Parathyroid adenoma (tissue), 2 donors: ENCODE results near the gene HIBADH.

ENCODE experiments used
- H2AFZ ChIP-seq: fragments of 300-600 bp; sonication (generic); one replicate; pipeline ENCODE4 v1.7.0; 2017; ENCODE audit warnings: antibody characterized with exemption, mild to moderate bottlenecking
- H3K27ac ChIP-seq: fragments of 300-600 bp; sonication (generic); one replicate; pipeline ENCODE4 v1.7.0; 2017
- H3K27me3 ChIP-seq: fragments of 300-600 bp; sonication (generic); one replicate; pipeline ENCODE4 v1.7.0; 2017; ENCODE audit warnings: low read length; ENCODE audit not compliant: control insufficient read depth, insufficient read depth
- H3K36me3 ChIP-seq: fragments of 300-600 bp; sonication (generic); one replicate; pipeline ENCODE4 v1.7.0; 2017; ENCODE audit warnings: low read length; ENCODE audit not compliant: control insufficient read depth, insufficient read depth
- H3K4me1 ChIP-seq: fragments of 300-600 bp; sonication (generic); one replicate; pipeline ENCODE4 v1.7.0; 2017; ENCODE audit warnings: control low read depth
- H3K4me2 ChIP-seq: fragments of 300-600 bp; sonication (generic); one replicate; pipeline ENCODE4 v1.7.0; 2017; ENCODE audit warnings: low read length
- H3K4me3 ChIP-seq: fragments of 300-600 bp; sonication (generic); one replicate; pipeline ENCODE4 v1.7.0; 2017; ENCODE audit warnings: low read depth, low read length
- H3K79me2 ChIP-seq: fragments of 300-600 bp; sonication (generic); one replicate; pipeline ENCODE4 v1.7.0; 2017; ENCODE audit warnings: control low read depth
- H3K9ac ChIP-seq: fragments of 300-600 bp; sonication (generic); one replicate; pipeline ENCODE4 v1.7.0; 2017; ENCODE audit warnings: mild to moderate bottlenecking
- H3K9me3 ChIP-seq: fragments of 300-600 bp; sonication (generic); one replicate; pipeline ENCODE4 v1.7.0; 2017; ENCODE audit warnings: low read length; ENCODE audit not compliant: control insufficient read depth
- CTCF ChIP-seq: fragments of 300-600 bp; sonication (generic); IDR thresholded peaks from one replicate; pipeline ENCODE4 v1.7.0; 2017; ENCODE audit warnings: antibody characterized with exemption, mild to moderate bottlenecking
- donor health status: primary hyperparathyroidism.

The HIBADH gene

GRCh38 chr7:27614095-27614494 lies 48.6 kb downstream of the HIBADH start:
- H3K27ac ChIP-seq, result no peak overlapping the region
- no peak overlapping the region for H3K4me2 ChIP-seq
- no peak overlapping the region for H2AFZ ChIP-seq
- H3K36me3 ChIP-seq, result no peaks in the 10 kb centered on the region
- H3K4me3 ChIP-seq, result no peak overlapping the region
- no peaks in the 10 kb centered on the region for H3K4me1 ChIP-seq
- H3K9ac ChIP-seq, result no peak overlapping the region
- no peaks in the 10 kb centered on the region for H3K27me3 ChIP-seq
- H3K79me2 ChIP-seq, result peaks cover 5% of the 10 kb centered on the region
- H3K9me3 ChIP-seq, result no peaks in the 10 kb centered on the region
- TF ChIP-seq CTCF, result no peak

- Histone ChIP-seq H2AFZ (no peak overlapping the region), H3K27me3 (no peaks in the 10 kb centered on the region), H3K36me3 (no peaks in the 10 kb centered on the region), H3K9me3 (no peaks in the 10 kb centered on the region), H3K79me2 (no peaks in the 10 kb centered on the region), H3K27ac (no peak overlapping the region), H3K4me3 (no peak overlapping the region), H3K9ac (no peak overlapping the region), H3K4me2 (no peak overlapping the region), H3K4me1 (no peaks in the 10 kb centered on the region)
- no peak for TF ChIP-seq CTCF
These were observed 51.6 kb downstream of the HIBADH start for GRCh38 chr7:27611059-27611458.

- no peak overlapping the region for H3K27ac ChIP-seq
- no peak overlapping the region for H2AFZ ChIP-seq
- no peak overlapping the region for H3K4me3 ChIP-seq
- H3K27me3 ChIP-seq, result no peaks in the 10 kb centered on the region
- H3K9ac ChIP-seq, result no peak overlapping the region
- no peak overlapping the region for H3K4me2 ChIP-seq
- H3K4me1 ChIP-seq, result no peaks in the 10 kb centered on the region
- H3K36me3 ChIP-seq, result no peaks in the 10 kb centered on the region
- TF ChIP-seq CTCF, result no peak
- H3K9me3 ChIP-seq, result no peaks in the 10 kb centered on the region
- no peaks in the 10 kb centered on the region for H3K79me2 ChIP-seq
These were observed 53.7 kb downstream of the HIBADH start for GRCh38 chr7:27608776-27609495.

GRCh38 chr7:27607210-27607606 lies 55.5 kb downstream of the HIBADH start:
- H3K4me1 ChIP-seq, result no peaks in the 10 kb centered on the region
- TF ChIP-seq CTCF, result no peak
- H3K9me3 ChIP-seq, result no peaks in the 10 kb centered on the region
- no peak overlapping the region for H3K9ac ChIP-seq
- no peak overlapping the region for H3K4me2 ChIP-seq
- H3K27ac ChIP-seq, result no peak overlapping the region
- no peaks in the 10 kb centered on the region for H3K27me3 ChIP-seq
- H3K4me3 ChIP-seq, result no peak overlapping the region
- no peaks in the 10 kb centered on the region for H3K79me2 ChIP-seq
- no peak overlapping the region for H2AFZ ChIP-seq
- no peaks in the 10 kb centered on the region for H3K36me3 ChIP-seq
